ENCODE data around the gene FAM83B. TPM values are rescaled to one million over a fixed set of nuclear protein-coding genes. Genes with fewer than 3 reads are reported as not detected.
"Not testable (repeated sequence)": the region's sequence is repeated elsewhere in the genome, so short reads cannot be mapped to it uniquely, and the experiment has no call there.

FAM83B gene
- total RNA-seq, 1 experiment from 2014 or later, result 5.7 TPM

DNA sequence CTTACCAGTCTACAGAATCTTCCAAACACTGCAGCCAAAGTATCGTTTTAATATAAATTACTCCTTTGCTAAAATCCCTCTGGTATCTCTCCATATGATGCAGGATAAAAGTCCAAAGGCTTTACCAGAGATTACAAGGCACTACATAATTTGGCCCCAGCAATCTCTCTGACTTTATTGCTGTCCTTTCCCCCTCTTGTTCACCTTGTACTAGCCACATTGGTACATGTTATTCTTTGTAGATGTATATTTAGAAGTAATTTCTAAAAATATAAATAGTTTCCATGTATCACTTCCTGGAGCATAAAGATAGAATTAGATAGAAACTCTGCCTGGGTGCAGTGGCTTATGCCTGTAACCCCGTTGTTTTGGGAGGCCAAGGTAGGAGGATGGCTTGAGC, 28.7 kb upstream of the FAM83B start:
- Histone ChIP-seq H4K20me1 (ENCODE audit: control insufficient read depth, insufficient read depth, insufficient read length) (no peaks in the 10 kb centered on the region), H3K27me3 (ENCODE audit: insufficient read depth, low read length) (no peaks in the 10 kb centered on the region), H3K14ac (ENCODE audit: insufficient read depth, low read length) (no peak overlapping the region), H2AFZ (ENCODE audit: low read length) (no peak overlapping the region), H2BK120ac (ENCODE audit: low read depth, low read length, poor library complexity, severe bottlenecking) (no peak overlapping the region), H3K23ac (ENCODE audit: insufficient read length, low read depth, low read length) (no peak overlapping the region), H2BK15ac (ENCODE audit: low read depth, low read length) (no peak overlapping the region), H2BK20ac (ENCODE audit: low read depth, low read length, poor library complexity, severe bottlenecking) (no peak overlapping the region), H3T11ph (ENCODE audit: low read length) (no peak overlapping the region), H3K79me2 (ENCODE audit: insufficient read depth, low read length) (no peaks in the 10 kb centered on the region), H4K8ac (replicated peaks; ENCODE audit: insufficient read length, low read depth, low read length) (no peak overlapping the region), H3K4me2 (ENCODE audit: insufficient read depth, insufficient read length, low read length) (no peak overlapping the region), H2BK5ac (ENCODE audit: insufficient read length, low read length) (no peak overlapping the region), H4K91ac (ENCODE audit: insufficient read length, low read depth, low read length) (no peak overlapping the region), H2BK12ac (ENCODE audit: insufficient read length, low read depth, low read length) (no peak overlapping the region), H3K56ac (ENCODE audit: insufficient read length, low read depth, low read length) (no peak overlapping the region), H4K5ac (ENCODE audit: insufficient read length, low read depth, low read length) (no peak overlapping the region), H3K27ac (ENCODE audit: insufficient read length, low read depth, low read length) (no peak overlapping the region), H3K9me3 (ENCODE audit: control insufficient read depth, low read depth, low read length) (no peaks in the 10 kb centered on the region), H3K4ac (ENCODE audit: low read depth, low read length) (no peak overlapping the region), H3K4me1 (ENCODE audit: insufficient read depth, low read length) (no peaks in the 10 kb centered on the region), H3K18ac (ENCODE audit: insufficient read length, low read depth, low read length) (no peak overlapping the region), H2AK5ac (ENCODE audit: insufficient read length, low read length) (no peak overlapping the region), H3K23me2 (ENCODE audit: insufficient read length, low read depth, low read length, poor library complexity, severe bottlenecking) (no peaks in the 10 kb centered on the region), H3K9ac (ENCODE audit: extremely low read depth, insufficient read length, low read length) (no peak overlapping the region), H3K79me1 (ENCODE audit: insufficient read depth, low read depth, low read length, poor library complexity, severe bottlenecking) (no peaks in the 10 kb centered on the region)
- Mint-ChIP-seq H3K27ac (no peak overlapping the region), H3K36me3 (ENCODE audit: insufficient read depth in 1 of 3, low read depth in 3 of 3) (peaks cover 0 to under 1% (median 0%) of the 10 kb centered on the region in 3 experiments; a peak in 1 of 7 replicates), H3K9me3 (no peaks in the 10 kb centered on the region), H3K4me3 (no peak overlapping the region), H3K4me1 (no peaks in the 10 kb centered on the region), H3K27me3 (ENCODE audit: low read depth) (no peaks in the 10 kb centered on the region)
- DNase-seq, result no peak
- TF ChIP-seq, protein P1, sequence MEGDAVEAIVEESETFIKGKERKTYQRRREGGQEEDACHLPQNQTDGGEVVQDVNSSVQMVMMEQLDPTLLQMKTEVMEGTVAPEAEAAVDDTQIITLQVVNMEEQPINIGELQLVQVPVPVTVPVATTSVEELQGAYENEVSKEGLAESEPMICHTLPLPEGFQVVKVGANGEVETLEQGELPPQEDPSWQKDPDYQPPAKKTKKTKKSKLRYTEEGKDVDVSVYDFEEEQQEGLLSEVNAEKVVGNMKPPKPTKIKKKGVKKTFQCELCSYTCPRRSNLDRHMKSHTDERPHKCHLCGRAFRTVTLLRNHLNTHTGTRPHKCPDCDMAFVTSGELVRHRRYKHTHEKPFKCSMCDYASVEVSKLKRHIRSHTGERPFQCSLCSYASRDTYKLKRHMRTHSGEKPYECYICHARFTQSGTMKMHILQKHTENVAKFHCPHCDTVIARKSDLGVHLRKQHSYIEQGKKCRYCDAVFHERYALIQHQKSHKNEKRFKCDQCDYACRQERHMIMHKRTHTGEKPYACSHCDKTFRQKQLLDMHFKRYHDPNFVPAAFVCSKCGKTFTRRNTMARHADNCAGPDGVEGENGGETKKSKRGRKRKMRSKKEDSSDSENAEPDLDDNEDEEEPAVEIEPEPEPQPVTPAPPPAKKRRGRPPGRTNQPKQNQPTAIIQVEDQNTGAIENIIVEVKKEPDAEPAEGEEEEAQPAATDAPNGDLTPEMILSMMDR (conservative IDR thresholded peaks at IDR 0.05), result no peak
- no CpG with 5 or more reads among the region's 2 CpGs for WGBS (ENCODE audit: extremely low coverage, insufficient read length, low lambda C conversion rate)

GRCh38 chr6:54824225-54824624, 22.3 kb upstream of the FAM83B start:
- not testable (repeated sequence) for H2BK120ac ChIP-seq (ENCODE audit: low read depth, low read length, poor library complexity, severe bottlenecking); H2BK12ac ChIP-seq (ENCODE audit: insufficient read length, low read depth, low read length); H2AK5ac ChIP-seq (ENCODE audit: insufficient read length, low read length); H3K4me1 Mint-ChIP-seq; H3K36me3 Mint-ChIP-seq (ENCODE audit: insufficient read depth in 1 of 3, low read depth in 3 of 3); H2AFZ ChIP-seq (ENCODE audit: low read length); H3K27me3 ChIP-seq (ENCODE audit: insufficient read depth, low read length); H3K23me2 ChIP-seq (ENCODE audit: insufficient read length, low read depth, low read length, poor library complexity, severe bottlenecking); H2BK5ac ChIP-seq (ENCODE audit: insufficient read length, low read length); H3K79me2 ChIP-seq (ENCODE audit: insufficient read depth, low read length); H3K9ac ChIP-seq (ENCODE audit: extremely low read depth, insufficient read length, low read length); H3K4me1 ChIP-seq (ENCODE audit: insufficient read depth, low read length); H3K23ac ChIP-seq (ENCODE audit: insufficient read length, low read depth, low read length); H2BK15ac ChIP-seq (ENCODE audit: low read depth, low read length); H3K27ac ChIP-seq (ENCODE audit: insufficient read length, low read depth, low read length); H3K18ac ChIP-seq (ENCODE audit: insufficient read length, low read depth, low read length); H3K27ac Mint-ChIP-seq; H4K20me1 ChIP-seq (ENCODE audit: control insufficient read depth, insufficient read depth, insufficient read length); H4K8ac ChIP-seq (replicated peaks; ENCODE audit: insufficient read length, low read depth, low read length); H3K27me3 Mint-ChIP-seq (ENCODE audit: low read depth); H4K5ac ChIP-seq (ENCODE audit: insufficient read length, low read depth, low read length); H2BK20ac ChIP-seq (ENCODE audit: low read depth, low read length, poor library complexity, severe bottlenecking); H3K9me3 ChIP-seq (ENCODE audit: control insufficient read depth, low read depth, low read length); H3K9me3 Mint-ChIP-seq; H3K14ac ChIP-seq (ENCODE audit: insufficient read depth, low read length); H3K4me2 ChIP-seq (ENCODE audit: insufficient read depth, insufficient read length, low read length); H3K56ac ChIP-seq (ENCODE audit: insufficient read length, low read depth, low read length); DNase-seq; H3T11ph ChIP-seq (ENCODE audit: low read length); H3K4ac ChIP-seq (ENCODE audit: low read depth, low read length); H4K91ac ChIP-seq (ENCODE audit: insufficient read length, low read depth, low read length); H3K79me1 ChIP-seq (ENCODE audit: insufficient read depth, low read depth, low read length, poor library complexity, severe bottlenecking); H3K4me3 Mint-ChIP-seq
- WGBS (ENCODE audit: extremely low coverage, insufficient read length, low lambda C conversion rate), result no CpG with 5 or more reads among the region's 6 CpGs

Data from H9 (cell line).